HL-60 (cell line): ENCODE data around the gene CHRNA9.

Experiments used
- DNase-seq, 2 experiments: peaks; one replicate each; pipeline ENCODE4 v3.0.0-alpha.2; 2010 to 2020; ENCODE audit warnings: low read depth in 1 of 2, low spot score in 1 of 2
- H3K27ac ChIP-seq: fragments of 250-450 bp; sonication (Bioruptor Pico); replicated peaks from 2 replicates; pipeline ENCODE4 v1.5.1; 2020; ENCODE audit warnings: mild to moderate bottlenecking, moderate library complexity
- H3K27me3 ChIP-seq: fragments of 250-450 bp; sonication (Bioruptor Pico); 2 replicates; pipeline ENCODE4 v1.5.1; 2021; ENCODE audit warnings: mild to moderate bottlenecking, moderate library complexity; ENCODE audit not compliant: insufficient read depth, poor library complexity, severe bottlenecking
- H3K4me3 ChIP-seq: replicated peaks from 2 replicates; pipeline ENCODE4 v1.5.1; 2011; ENCODE audit warnings: mild to moderate bottlenecking, control low read depth, low read length; ENCODE audit not compliant: insufficient read depth
- GABPA ChIP-seq: IDR thresholded peaks from 2 replicates; pipeline ENCODE4 v1.6.1; 2012; ENCODE audit warnings: low read depth
- POLR2AphosphoS5 ChIP-seq: IDR thresholded peaks from 2 replicates; pipeline ENCODE4 v1.6.1; 2012; ENCODE audit warnings: low read depth
- SPI1 ChIP-seq: IDR thresholded peaks from 2 replicates; pipeline ENCODE4 v1.6.1; 2012; ENCODE audit warnings: low read depth, mild to moderate bottlenecking, borderline replicate concordance
- TF ChIP-seq, protein P1 (sequence below): IDR thresholded peaks from one replicate; pipeline ENCODE4 v1.5.1; 2011; ENCODE audit warnings: low read length, control low read depth, inconsistent platforms; ENCODE audit not compliant: insufficient read depth
- TF ChIP-seq, protein P2 (sequence below): IDR thresholded peaks from 2 replicates; pipeline ENCODE4 v1.6.1; 2012; ENCODE audit warnings: low read depth; ENCODE audit not compliant: insufficient replicate concordance

The CHRNA9 gene

DNA sequence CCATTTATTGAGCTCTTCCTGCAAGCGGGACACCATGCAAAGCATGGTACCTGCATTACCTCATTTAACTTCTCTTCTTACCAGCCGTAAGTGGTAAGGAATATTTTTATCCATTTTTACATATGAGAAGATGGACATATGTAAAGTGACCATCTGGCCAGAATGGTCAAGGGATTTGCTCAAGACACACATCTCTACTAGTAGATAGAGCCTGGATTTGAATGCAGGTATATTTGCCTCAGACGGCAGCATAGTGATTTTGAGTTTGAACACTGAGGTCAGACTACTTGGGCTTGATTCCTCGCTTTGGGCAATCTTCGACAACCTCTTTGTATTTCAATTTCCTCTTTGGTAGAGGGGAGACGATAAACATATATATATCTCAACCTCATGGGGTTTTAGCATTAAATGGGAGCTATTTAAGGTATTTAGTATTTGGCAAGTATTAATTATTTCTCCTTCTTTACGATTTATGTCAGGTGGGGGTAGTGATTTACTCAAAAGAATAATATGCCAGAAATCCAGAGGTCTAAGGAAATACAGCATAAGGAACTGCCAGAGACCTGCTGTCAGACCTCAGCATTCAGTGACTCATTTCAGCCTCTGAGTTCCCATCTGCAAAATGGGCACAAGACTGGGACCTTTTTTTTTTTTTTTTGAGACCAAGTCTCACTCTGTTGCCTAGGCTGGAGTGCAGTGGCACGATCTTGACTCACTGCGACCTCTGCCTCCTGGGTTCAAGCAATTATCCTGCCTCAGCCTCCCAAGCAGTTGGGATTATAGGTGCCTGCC is 34.6 kb upstream of the CHRNA9 start:
- no peaks in the 10 kb centered on the region for H3K27me3 ChIP-seq
- no peak overlapping the region for H3K27ac ChIP-seq
- no peak overlapping the region for H3K4me3 ChIP-seq
- TF ChIP-seq, protein P1, sequence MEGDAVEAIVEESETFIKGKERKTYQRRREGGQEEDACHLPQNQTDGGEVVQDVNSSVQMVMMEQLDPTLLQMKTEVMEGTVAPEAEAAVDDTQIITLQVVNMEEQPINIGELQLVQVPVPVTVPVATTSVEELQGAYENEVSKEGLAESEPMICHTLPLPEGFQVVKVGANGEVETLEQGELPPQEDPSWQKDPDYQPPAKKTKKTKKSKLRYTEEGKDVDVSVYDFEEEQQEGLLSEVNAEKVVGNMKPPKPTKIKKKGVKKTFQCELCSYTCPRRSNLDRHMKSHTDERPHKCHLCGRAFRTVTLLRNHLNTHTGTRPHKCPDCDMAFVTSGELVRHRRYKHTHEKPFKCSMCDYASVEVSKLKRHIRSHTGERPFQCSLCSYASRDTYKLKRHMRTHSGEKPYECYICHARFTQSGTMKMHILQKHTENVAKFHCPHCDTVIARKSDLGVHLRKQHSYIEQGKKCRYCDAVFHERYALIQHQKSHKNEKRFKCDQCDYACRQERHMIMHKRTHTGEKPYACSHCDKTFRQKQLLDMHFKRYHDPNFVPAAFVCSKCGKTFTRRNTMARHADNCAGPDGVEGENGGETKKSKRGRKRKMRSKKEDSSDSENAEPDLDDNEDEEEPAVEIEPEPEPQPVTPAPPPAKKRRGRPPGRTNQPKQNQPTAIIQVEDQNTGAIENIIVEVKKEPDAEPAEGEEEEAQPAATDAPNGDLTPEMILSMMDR = no peak
- TF ChIP-seq GABPA (no peak), SPI1 (no peak), POLR2AphosphoS5 (no peak)
- TF ChIP-seq, protein P2, sequence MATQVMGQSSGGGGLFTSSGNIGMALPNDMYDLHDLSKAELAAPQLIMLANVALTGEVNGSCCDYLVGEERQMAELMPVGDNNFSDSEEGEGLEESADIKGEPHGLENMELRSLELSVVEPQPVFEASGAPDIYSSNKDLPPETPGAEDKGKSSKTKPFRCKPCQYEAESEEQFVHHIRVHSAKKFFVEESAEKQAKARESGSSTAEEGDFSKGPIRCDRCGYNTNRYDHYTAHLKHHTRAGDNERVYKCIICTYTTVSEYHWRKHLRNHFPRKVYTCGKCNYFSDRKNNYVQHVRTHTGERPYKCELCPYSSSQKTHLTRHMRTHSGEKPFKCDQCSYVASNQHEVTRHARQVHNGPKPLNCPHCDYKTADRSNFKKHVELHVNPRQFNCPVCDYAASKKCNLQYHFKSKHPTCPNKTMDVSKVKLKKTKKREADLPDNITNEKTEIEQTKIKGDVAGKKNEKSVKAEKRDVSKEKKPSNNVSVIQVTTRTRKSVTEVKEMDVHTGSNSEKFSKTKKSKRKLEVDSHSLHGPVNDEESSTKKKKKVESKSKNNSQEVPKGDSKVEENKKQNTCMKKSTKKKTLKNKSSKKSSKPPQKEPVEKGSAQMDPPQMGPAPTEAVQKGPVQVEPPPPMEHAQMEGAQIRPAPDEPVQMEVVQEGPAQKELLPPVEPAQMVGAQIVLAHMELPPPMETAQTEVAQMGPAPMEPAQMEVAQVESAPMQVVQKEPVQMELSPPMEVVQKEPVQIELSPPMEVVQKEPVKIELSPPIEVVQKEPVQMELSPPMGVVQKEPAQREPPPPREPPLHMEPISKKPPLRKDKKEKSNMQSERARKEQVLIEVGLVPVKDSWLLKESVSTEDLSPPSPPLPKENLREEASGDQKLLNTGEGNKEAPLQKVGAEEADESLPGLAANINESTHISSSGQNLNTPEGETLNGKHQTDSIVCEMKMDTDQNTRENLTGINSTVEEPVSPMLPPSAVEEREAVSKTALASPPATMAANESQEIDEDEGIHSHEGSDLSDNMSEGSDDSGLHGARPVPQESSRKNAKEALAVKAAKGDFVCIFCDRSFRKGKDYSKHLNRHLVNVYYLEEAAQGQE = no peak
- no peak for DNase-seq

DNA sequence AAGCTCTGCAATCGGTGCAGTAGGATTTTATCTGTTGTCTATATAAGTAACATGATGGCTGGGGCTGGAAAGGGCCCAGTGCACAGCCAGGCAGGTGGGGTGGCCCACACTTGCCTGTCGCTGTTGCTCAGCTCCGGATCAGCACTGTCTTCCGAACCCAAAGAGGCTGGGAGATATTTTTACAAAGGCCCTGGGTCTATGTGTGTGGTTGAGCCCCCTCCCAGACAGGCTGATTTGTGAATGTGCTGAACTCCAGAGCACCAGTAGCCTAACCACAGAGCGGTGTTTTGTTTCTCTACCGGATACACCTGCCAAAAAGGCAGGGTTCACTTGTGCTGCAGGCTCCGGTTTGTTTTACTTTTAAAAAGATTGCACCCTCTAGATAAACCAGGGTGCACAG is 33.5 kb upstream of the CHRNA9 start:
- peak overlapping the region; percentile 44 for H3K27ac ChIP-seq
- peak; percentile 54; the same call in 1 of the 2 replicates for TF ChIP-seq POLR2AphosphoS5
- TF ChIP-seq, protein P1 = no peak
- no peaks in the 10 kb centered on the region for H3K27me3 ChIP-seq
- DNase-seq = peak in 1 of 2 experiments; percentile 58
- no peak overlapping the region for H3K4me3 ChIP-seq

DNA sequence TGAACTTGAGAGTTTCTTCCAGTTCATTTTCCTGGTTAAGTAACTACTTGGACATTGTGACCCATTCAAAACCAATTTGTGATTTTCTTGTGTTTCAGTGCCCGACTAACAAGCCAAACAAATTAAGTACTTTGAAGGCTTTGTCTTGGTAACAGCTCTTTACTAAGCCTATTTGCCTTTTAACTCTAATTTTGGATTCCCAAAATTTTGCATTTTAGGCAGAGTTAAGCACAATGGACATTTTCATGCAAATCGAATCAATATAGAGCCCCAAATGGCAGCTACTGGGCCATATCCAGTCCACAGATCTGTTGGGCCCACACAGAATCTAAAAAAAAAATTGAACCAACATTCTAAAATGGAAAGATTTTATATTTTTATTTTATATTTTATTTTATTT is 31.4 kb upstream of the CHRNA9 start:
- no peak for TF ChIP-seq GABPA
- no peak for TF ChIP-seq POLR2AphosphoS5
- TF ChIP-seq SPI1 = no peak
- TF ChIP-seq, protein P2 = no peak
- TF ChIP-seq, protein P1 = no peak
- no peak for DNase-seq
- H3K27me3 ChIP-seq = no peaks in the 10 kb centered on the region
- no peak overlapping the region for H3K4me3 ChIP-seq
- H3K27ac ChIP-seq = no peak overlapping the region
